ENCODE results near the gene EPAS1. TPM values are rescaled to one million over a fixed set of nuclear protein-coding genes. Genes with fewer than 3 reads are reported as not detected.
A peak's percentile ranks its signal among the peaks of the same experiment; 100 is the strongest.

The EPAS1 gene
- total and polyA plus RNA-seq, 7 donors = 39.2 to 123 (median 80.4) TPM

- Histone ChIP-seq H3K4me1 (no peaks in the 10 kb centered on the region), H3K27me3 (ENCODE audit: insufficient read depth in 3 of 3, low read length in 2 of 3) (no peaks in the 10 kb centered on the region), H3K4me3 (peak overlapping the region; percentile 83), H3K9me3 (no peaks in the 10 kb centered on the region), H3K36me3 (ENCODE audit: insufficient read depth in 1 of 2, low read depth in 1 of 2) (no peaks in the 10 kb centered on the region), H3K27ac (peak overlapping the region; percentile 90)
- WGBS, 3 donors = 24 to 32% (median 31%) methylated on average over 28 of the region's 28 CpGs
- TF ChIP-seq CTCF (IDR thresholded peaks at IDR 0.05) = no peak
- ATAC-seq (peak; percentile 0 to 14 (median 10)), DNase-seq (peak; percentile 49 to 76)
- intact Hi-C loops (cut with DNase I) = loop anchor here (5.0 to 10.0 kb wide), 4 partner anchors 41 to 232 kb away; no protein-coding TSS in a partner anchor
These were observed 879 bp upstream of the EPAS1 start for GRCh38 chr2:46296216-46296839.

- H3K4me3 ChIP-seq = peak overlapping the region; percentile 83
- no peaks in the 10 kb centered on the region for H3K27me3 ChIP-seq (ENCODE audit: insufficient read depth in 3 of 3, low read length in 2 of 3)
- DNase-seq (peak; percentile 70 to 73), ATAC-seq (peak; percentile 39 to 54 (median 42))
- intact Hi-C loops (cut with DNase I) = loop anchor here (5.0 to 10.0 kb wide), 4 partner anchors 40 to 233 kb away; no protein-coding TSS in a partner anchor
- H3K27ac ChIP-seq = peak overlapping the region; percentile 90
- no peaks in the 10 kb centered on the region for H3K36me3 ChIP-seq (ENCODE audit: insufficient read depth in 1 of 2, low read depth in 1 of 2)
- H3K9me3 ChIP-seq = no peaks in the 10 kb centered on the region
- 0 to 1% (median 1%) methylated on average over 65 of the region's 65 CpGs for WGBS, 3 donors
- no peak for TF ChIP-seq CTCF (IDR thresholded peaks at IDR 0.05)
- no peaks in the 10 kb centered on the region for H3K4me1 ChIP-seq
These were observed 502 bp downstream of the EPAS1 start for GRCh38 chr2:46297546-46298271.

- H3K4me3 ChIP-seq = peak overlapping the region; percentile 83
- no peaks in the 10 kb centered on the region for H3K27me3 ChIP-seq (ENCODE audit: insufficient read depth in 3 of 3, low read length in 2 of 3)
- H3K4me1 ChIP-seq = no peaks in the 10 kb centered on the region
- peak overlapping the region; percentile 90 for H3K27ac ChIP-seq
- no peak for TF ChIP-seq CTCF (IDR thresholded peaks at IDR 0.05)
- DNase-seq (peak in 1 of 2 donors; percentile 25), ATAC-seq (no peak)
- H3K36me3 ChIP-seq (ENCODE audit: insufficient read depth in 1 of 2, low read depth in 1 of 2) = no peaks in the 10 kb centered on the region
- H3K9me3 ChIP-seq = no peaks in the 10 kb centered on the region
- 1 to 2% (median 1%) methylated on average over 19 of the region's 19 CpGs for WGBS, 3 donors
- intact Hi-C loops (cut with DNase I) = loop anchor here (5.0 to 10.0 kb wide), 4 partner anchors 39 to 233 kb away; no protein-coding TSS in a partner anchor
These were observed 990 bp downstream of the EPAS1 start for GRCh38 chr2:46298272-46298521.

- ATAC-seq (peak; percentile 23 to 50 (median 43)), DNase-seq (peak; percentile 55 to 76)
- intact Hi-C loops (cut with DNase I) = loop anchor here (5.0 to 10.0 kb wide), 4 partner anchors 39 to 234 kb away; no protein-coding TSS in a partner anchor
- H3K4me3 ChIP-seq = peak overlapping the region; percentile 83
- no peaks in the 10 kb centered on the region for H3K36me3 ChIP-seq (ENCODE audit: insufficient read depth in 1 of 2, low read depth in 1 of 2)
- WGBS, 3 donors = 0 to 1% (median 0%) methylated on average over 64 to 71 of the region's 71 CpGs
- TF ChIP-seq CTCF (IDR thresholded peaks at IDR 0.05) = peak; percentile 22
- no peaks in the 10 kb centered on the region for H3K4me1 ChIP-seq
- peak overlapping the region; percentile 90 for H3K27ac ChIP-seq
- H3K27me3 ChIP-seq (ENCODE audit: insufficient read depth in 3 of 3, low read length in 2 of 3) = no peaks in the 10 kb centered on the region
- H3K9me3 ChIP-seq = no peaks in the 10 kb centered on the region
These were observed 1.5 kb downstream of the EPAS1 start for GRCh38 chr2:46298522-46299353.

Data from psoas muscle (tissue), 8 donors.